OCI-LY1 (cell line): Measurements from ENCODE around the gene ZNF576.

Source experiments
- EZH2 ChIP-seq: fragments of 200-600 bp; sonication (generic), shearing (Covaris generic); IDR thresholded peaks from 2 replicates; pipeline ENCODE4 v1.8.0; 2017; ENCODE audit warnings: borderline replicate concordance, mixed run types, mild to moderate bottlenecking, antibody characterized with exemption, low read length, moderate library complexity, mixed read lengths
- TF ChIP-seq, protein P1 (sequence below): fragments of 200-600 bp; sonication (generic), shearing (Covaris generic); IDR thresholded peaks from 2 replicates; pipeline ENCODE4 v1.5.1; 2017; ENCODE audit warnings: mild to moderate bottlenecking, antibody characterized with exemption, low read length, moderate library complexity, mixed read lengths

DNA sequence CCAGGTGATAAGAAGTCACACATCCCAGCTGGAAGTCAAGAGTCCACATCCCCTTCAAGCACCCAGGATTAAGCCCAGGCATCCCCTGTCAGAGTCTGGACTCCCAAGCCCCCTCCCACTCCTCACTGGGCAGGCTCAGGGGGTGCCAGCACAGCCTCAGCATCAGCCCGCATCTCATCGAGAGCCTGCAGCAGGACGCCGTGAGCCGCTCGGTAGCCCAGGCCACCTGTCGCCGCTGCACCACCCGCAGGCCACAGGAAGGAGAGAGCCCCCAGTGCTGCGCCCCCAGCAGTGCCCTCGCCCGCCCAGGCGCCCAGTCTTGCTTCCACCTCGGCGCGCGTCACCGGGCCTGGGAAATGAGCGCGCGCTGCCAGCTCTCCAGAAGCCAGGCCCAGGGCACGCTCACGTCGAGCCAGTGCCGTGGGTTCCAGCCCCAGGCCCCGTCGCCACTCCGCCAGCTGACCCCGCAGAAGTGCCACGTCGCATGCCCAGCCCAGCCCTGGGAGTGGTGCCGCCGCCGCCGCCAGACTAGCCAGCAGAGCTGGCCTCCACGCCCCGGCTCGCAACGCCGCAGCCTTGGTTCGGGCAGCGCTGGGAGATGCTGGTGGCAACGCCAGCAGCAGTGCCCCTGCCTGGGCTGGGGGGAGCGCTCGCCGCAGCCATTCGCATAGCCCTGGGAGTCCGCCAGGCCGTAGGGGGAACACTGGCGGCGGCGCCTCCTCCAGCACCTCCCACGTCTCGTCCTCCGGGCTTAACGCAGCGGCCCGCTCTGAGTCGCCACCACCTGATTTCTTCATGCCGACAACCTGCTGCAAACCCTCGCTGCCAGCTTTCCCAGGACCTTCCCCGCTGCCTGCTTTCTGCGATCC, 4.3 kb upstream of the ZNF576 start:
- TF ChIP-seq EZH2: no peak
- TF ChIP-seq, protein P1, sequence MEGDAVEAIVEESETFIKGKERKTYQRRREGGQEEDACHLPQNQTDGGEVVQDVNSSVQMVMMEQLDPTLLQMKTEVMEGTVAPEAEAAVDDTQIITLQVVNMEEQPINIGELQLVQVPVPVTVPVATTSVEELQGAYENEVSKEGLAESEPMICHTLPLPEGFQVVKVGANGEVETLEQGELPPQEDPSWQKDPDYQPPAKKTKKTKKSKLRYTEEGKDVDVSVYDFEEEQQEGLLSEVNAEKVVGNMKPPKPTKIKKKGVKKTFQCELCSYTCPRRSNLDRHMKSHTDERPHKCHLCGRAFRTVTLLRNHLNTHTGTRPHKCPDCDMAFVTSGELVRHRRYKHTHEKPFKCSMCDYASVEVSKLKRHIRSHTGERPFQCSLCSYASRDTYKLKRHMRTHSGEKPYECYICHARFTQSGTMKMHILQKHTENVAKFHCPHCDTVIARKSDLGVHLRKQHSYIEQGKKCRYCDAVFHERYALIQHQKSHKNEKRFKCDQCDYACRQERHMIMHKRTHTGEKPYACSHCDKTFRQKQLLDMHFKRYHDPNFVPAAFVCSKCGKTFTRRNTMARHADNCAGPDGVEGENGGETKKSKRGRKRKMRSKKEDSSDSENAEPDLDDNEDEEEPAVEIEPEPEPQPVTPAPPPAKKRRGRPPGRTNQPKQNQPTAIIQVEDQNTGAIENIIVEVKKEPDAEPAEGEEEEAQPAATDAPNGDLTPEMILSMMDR: no peak
